Inflammatory macrophage treated with lipopolysaccharide for 4 hours (primary cell): Measurements from ENCODE around the gene PPFIA1.

Experiments
- DNase-seq: peaks from one replicate; pipeline ENCODE4 v3.0.0-alpha.2; 2020

Gene PPFIA1

GRCh38 chr11:70270104-70270876, at the start of gene PPFIA1:
Gene PPFIA1 (plus strand): TSS chr11:70270690. CDS start chr11:70272173, 1,483 bp downstream.
- peak; percentile 97 for DNase-seq

- DNase-seq: no peak
Observed at GRCh38 chr11:70220920-70221319, 49.6 kb upstream of the PPFIA1 start.

GRCh38 chr11:70225681-70226177, 44.8 kb upstream of the PPFIA1 start:
- DNase-seq: no peak

GRCh38 chr11:70226183-70226582, 44.3 kb upstream of the PPFIA1 start:
- no peak for DNase-seq

GRCh38 chr11:70226967-70227366, 43.5 kb upstream of the PPFIA1 start:
- peak; percentile 8 for DNase-seq

GRCh38 chr11:70229737-70230136, 40.8 kb upstream of the PPFIA1 start:
- DNase-seq: no peak

GRCh38 chr11:70230151-70230839, 40.2 kb upstream of the PPFIA1 start:
- DNase-seq: no peak

- DNase-seq: no peak
Observed at GRCh38 chr11:70230840-70231710, 39.4 kb upstream of the PPFIA1 start.

GRCh38 chr11:70233034-70233433, 37.5 kb upstream of the PPFIA1 start:
- no peak for DNase-seq

GRCh38 chr11:70233511-70233934, 37.0 kb upstream of the PPFIA1 start:
- no peak for DNase-seq

GRCh38 chr11:70233962-70234361, 36.5 kb upstream of the PPFIA1 start:
- DNase-seq: no peak

GRCh38 chr11:70240337-70240736, 30.2 kb upstream of the PPFIA1 start:
- no peak for DNase-seq

- no peak for DNase-seq
Observed at GRCh38 chr11:70241709-70242108, 28.8 kb upstream of the PPFIA1 start.

GRCh38 chr11:70242885-70243284, 27.6 kb upstream of the PPFIA1 start:
- DNase-seq: no peak

GRCh38 chr11:70243912-70244652, 26.4 kb upstream of the PPFIA1 start:
- no peak for DNase-seq

- DNase-seq: peak; percentile 7
Observed at GRCh38 chr11:70244698-70245097, 25.8 kb upstream of the PPFIA1 start.

GRCh38 chr11:70246196-70246595, 24.3 kb upstream of the PPFIA1 start:
- no peak for DNase-seq

GRCh38 chr11:70247042-70247709, 23.3 kb upstream of the PPFIA1 start:
- DNase-seq: no peak

- no peak for DNase-seq
Observed at GRCh38 chr11:70247710-70248072, 22.8 kb upstream of the PPFIA1 start.

GRCh38 chr11:70250876-70251658, 19.4 kb upstream of the PPFIA1 start:
- no peak for DNase-seq
